K562 (cell line): ENCODE measurements around the gene FAAP100. TPM values are rescaled to one million over a fixed set of nuclear protein-coding genes. Genes with fewer than 3 reads are reported as not detected.

ENCODE experiments used
- BHLHE40 ChIP-seq: IDR thresholded peaks from 2 replicates; pipeline ENCODE4 v1.6.1; 2011; ENCODE audit warnings: low read length, improper control_type of control experiment
- CHD1 ChIP-seq: fragments of 200-600 bp; sonication (generic); IDR thresholded peaks from one replicate; pipeline ENCODE4 v1.6.1; 2012; ENCODE audit warnings: mild to moderate bottlenecking, moderate library complexity, low read length, inconsistent platforms
- SLC30A9 ChIP-seq: fragments of 250-450 bp; sonication (Bioruptor Pico); IDR thresholded peaks from 2 replicates; pipeline ENCODE4 v1.8.0; 2022; ENCODE audit warnings: mild to moderate bottlenecking, moderate library complexity
- ZBTB1 ChIP-seq: sonication (generic); formaldehyde crosslinking; IDR thresholded peaks from 2 replicates; pipeline ENCODE4 v1.8.1; 2023; ENCODE audit warnings: missing genetic modification reagents, low read depth, mild to moderate bottlenecking, borderline replicate concordance
- ZFP1 ChIP-seq: fragments of 450-650 bp; formaldehyde crosslinking; IDR thresholded peaks from 2 replicates; pipeline ENCODE4 v1.4.0; 2020; ENCODE audit warnings: mild to moderate bottlenecking, mixed read lengths
- ZNF354B ChIP-seq: fragments of 250-450 bp; sonication (Bioruptor Pico); IDR thresholded peaks from 2 replicates; pipeline ENCODE4 v1.4.0; 2020
- polyA plus RNA-seq, 8 experiments: library from polyadenylated mRNA; depleted of rRNA in 4 of 8; stranded (reverse) in 5 of 8; unstranded in 3 of 8; fragments of >200 nt; fragmentation: Nextera tagmentation in 2 of 8; fragmentation: Illumina TruSeq in 1 of 8; extraction: Ambion mirVana in 2 of 8; extraction: Trizol in 1 of 8; gene quantifications; 2 replicates each; pipeline versions ENCODE4 v1.2.1 to v1.2.3, GENCODE V29; 2011 to 2014; ENCODE audit warnings: inconsistent platforms in 1 of 8, missing spikeins in 1 of 8
- total RNA-seq, 7 experiments: library from RNA; depleted of rRNA in 6 of 7; stranded (reverse); fragments of >200 nt in 6 of 7; fragmentation: Illumina TruSeq in 2 of 7; extraction: Trizol in 2 of 7; gene quantifications; 2 replicates each; pipeline versions ENCODE4 v1.2.1 to v1.2.3, GENCODE V29; 2011 to 2021; ENCODE audit warnings: low replicate concordance in 1 of 7
- TF ChIP-seq, protein P1 (sequence below): fragments of 450-650 bp; IDR thresholded peaks from 2 replicates; pipeline ENCODE4 v1.6.1; 2016; ENCODE audit warnings: borderline replicate concordance
- TF ChIP-seq, protein P2 (sequence below), 3 experiments: IDR thresholded peaks in 2 of 3; conservative IDR thresholded peaks in 1 of 3; 2 replicates each; pipeline ENCODE4 v1.5.1; 2011 to 2012; ENCODE audit warnings: low read length in 3 of 3, mild to moderate bottlenecking in 3 of 3, control low read depth in 2 of 3, improper control_type of control experiment in 1 of 3, inconsistent platforms in 1 of 3, low read depth in 1 of 3, mixed read lengths in 1 of 3, moderate library complexity in 1 of 3; ENCODE audit not compliant: insufficient read depth in 2 of 3
- TF ChIP-seq, protein P3 (sequence below): sonication (generic); formaldehyde crosslinking; IDR thresholded peaks from 2 replicates; pipeline ENCODE4 v1.8.0; 2022; ENCODE audit warnings: mild to moderate bottlenecking, missing genetic modification reagents, borderline replicate concordance
- TF ChIP-seq, protein P4 (sequence below): sonication (generic); formaldehyde crosslinking; IDR thresholded peaks from 2 replicates; pipeline ENCODE4 v1.8.0; 2022; ENCODE audit warnings: missing genetic modification reagents, mild to moderate bottlenecking, borderline replicate concordance

The FAAP100 gene
- total and polyA plus RNA-seq, 9 of the 15 experiments (the other 6 are each of a cell fraction or from before 2014, with no cell fraction given), result 0.31 to 51.2 (median 12.6) TPM

DNA sequence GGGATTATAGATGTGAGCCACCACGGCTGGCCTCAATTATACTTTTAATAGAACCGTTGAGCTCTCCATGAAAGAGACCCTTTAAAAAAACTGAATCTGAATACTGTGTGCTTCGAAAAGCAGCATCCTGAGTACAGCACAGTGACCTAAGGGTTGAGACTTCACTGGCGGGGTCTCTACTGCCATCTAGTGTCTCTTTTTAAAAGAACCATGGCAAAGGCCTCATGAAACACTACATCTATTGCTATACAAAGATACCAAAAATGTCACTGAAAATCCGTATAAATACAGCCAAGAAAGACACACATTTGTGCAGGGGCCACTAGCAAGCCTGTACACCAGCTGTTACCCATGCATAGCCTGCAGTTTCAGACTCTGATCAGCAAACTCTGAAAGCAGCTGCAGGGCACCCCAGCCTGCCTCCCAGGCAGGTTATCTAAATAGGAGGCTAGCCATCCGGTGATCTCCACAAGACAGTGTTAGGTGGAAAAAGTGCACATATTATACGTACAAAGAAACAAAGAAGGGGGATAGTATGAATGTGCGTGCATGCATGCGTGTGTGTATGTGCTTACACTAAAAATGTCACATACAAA lies 49.5 kb upstream of the FAAP100 start (continued):
- TF ChIP-seq, protein P1, sequence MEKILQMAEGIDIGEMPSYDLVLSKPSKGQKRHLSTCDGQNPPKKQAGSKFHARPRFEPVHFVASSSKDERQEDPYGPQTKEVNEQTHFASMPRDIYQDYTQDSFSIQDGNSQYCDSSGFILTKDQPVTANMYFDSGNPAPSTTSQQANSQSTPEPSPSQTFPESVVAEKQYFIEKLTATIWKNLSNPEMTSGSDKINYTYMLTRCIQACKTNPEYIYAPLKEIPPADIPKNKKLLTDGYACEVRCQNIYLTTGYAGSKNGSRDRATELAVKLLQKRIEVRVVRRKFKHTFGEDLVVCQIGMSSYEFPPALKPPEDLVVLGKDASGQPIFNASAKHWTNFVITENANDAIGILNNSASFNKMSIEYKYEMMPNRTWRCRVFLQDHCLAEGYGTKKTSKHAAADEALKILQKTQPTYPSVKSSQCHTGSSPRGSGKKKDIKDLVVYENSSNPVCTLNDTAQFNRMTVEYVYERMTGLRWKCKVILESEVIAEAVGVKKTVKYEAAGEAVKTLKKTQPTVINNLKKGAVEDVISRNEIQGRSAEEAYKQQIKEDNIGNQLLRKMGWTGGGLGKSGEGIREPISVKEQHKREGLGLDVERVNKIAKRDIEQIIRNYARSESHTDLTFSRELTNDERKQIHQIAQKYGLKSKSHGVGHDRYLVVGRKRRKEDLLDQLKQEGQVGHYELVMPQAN, result no peak
- no peak for TF ChIP-seq SLC30A9
- TF ChIP-seq, protein P2, sequence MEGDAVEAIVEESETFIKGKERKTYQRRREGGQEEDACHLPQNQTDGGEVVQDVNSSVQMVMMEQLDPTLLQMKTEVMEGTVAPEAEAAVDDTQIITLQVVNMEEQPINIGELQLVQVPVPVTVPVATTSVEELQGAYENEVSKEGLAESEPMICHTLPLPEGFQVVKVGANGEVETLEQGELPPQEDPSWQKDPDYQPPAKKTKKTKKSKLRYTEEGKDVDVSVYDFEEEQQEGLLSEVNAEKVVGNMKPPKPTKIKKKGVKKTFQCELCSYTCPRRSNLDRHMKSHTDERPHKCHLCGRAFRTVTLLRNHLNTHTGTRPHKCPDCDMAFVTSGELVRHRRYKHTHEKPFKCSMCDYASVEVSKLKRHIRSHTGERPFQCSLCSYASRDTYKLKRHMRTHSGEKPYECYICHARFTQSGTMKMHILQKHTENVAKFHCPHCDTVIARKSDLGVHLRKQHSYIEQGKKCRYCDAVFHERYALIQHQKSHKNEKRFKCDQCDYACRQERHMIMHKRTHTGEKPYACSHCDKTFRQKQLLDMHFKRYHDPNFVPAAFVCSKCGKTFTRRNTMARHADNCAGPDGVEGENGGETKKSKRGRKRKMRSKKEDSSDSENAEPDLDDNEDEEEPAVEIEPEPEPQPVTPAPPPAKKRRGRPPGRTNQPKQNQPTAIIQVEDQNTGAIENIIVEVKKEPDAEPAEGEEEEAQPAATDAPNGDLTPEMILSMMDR (IDR thresholded peaks at IDR 0.05 in 2 of 3, conservative IDR thresholded peaks at IDR 0.05 in 1 of 3; ENCODE audit: insufficient read depth in 2 of 3, low read depth in 1 of 3, low read length in 3 of 3), result peak; percentile 50 to 80 (median 77); a peak in 5 of 6 replicates
- TF ChIP-seq ZNF354B (CRISPR knock-in tag), result no peak
- no peak for TF ChIP-seq CHD1
- TF ChIP-seq ZFP1 (CRISPR knock-in tag), result no peak
- no peak for TF ChIP-seq ZBTB1 (CRISPR knock-in tag)
- no peak for TF ChIP-seq BHLHE40
- TF ChIP-seq, protein P3, sequence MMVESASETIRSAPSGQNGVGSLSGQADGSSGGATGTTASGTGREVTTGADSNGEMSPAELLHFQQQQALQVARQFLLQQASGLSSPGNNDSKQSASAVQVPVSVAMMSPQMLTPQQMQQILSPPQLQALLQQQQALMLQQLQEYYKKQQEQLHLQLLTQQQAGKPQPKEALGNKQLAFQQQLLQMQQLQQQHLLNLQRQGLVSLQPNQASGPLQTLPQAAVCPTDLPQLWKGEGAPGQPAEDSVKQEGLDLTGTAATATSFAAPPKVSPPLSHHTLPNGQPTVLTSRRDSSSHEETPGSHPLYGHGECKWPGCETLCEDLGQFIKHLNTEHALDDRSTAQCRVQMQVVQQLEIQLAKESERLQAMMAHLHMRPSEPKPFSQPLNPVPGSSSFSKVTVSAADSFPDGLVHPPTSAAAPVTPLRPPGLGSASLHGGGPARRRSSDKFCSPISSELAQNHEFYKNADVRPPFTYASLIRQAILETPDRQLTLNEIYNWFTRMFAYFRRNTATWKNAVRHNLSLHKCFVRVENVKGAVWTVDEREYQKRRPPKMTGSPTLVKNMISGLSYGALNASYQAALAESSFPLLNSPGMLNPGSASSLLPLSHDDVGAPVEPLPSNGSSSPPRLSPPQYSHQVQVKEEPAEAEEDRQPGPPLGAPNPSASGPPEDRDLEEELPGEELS (CRISPR knock-in tag), result no peak
- TF ChIP-seq, protein P4, sequence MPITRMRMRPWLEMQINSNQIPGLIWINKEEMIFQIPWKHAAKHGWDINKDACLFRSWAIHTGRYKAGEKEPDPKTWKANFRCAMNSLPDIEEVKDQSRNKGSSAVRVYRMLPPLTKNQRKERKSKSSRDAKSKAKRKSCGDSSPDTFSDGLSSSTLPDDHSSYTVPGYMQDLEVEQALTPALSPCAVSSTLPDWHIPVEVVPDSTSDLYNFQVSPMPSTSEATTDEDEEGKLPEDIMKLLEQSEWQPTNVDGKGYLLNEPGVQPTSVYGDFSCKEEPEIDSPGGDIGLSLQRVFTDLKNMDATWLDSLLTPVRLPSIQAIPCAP, result no peak
